Fibroblast of the conjunctiva (primary cell): ENCODE measurements around the gene OCA2.

ENCODE experiments used
- DNase-seq: peaks from one replicate; pipeline ENCODE4 v3.0.0-alpha.2; 2010; ENCODE audit warnings: low read depth

The OCA2 gene

GRCh38 chr15:27847775-27848710 is 251.1 kb downstream of the OCA2 start:
- no peak for DNase-seq

DNA sequence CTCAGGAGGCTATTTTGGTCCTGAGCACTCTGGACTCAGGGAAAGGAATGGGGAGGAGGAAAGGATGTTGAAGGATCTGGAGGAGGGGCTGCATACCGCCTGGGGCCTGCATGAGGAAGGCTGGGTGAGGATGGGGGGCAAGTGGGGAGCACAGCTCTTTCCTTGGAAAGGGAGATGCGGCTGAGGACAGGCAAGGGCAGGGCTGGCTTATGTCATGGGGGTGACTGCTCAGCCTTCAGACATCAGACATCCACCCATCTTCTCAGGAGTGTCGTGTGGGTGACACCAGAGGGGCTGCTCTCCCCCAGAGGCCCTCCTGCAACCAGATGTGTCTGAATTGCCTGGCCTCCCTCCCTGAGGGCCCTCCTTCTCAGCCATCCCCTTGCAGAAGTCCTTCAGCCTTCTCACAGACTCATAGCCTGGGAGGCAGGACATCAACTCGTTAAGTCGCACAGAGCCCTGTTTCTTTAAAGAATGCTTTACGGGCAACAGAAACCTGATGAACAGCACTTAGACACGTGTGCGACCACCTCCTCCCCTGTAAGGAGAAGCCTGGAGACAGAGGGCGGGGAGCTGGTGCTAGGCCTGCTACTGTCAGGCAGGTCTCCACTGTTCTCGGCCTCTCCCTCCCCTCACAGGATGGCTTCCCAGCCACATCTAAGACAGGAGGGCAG is 252.3 kb downstream of the OCA2 start:
- no peak for DNase-seq

DNA sequence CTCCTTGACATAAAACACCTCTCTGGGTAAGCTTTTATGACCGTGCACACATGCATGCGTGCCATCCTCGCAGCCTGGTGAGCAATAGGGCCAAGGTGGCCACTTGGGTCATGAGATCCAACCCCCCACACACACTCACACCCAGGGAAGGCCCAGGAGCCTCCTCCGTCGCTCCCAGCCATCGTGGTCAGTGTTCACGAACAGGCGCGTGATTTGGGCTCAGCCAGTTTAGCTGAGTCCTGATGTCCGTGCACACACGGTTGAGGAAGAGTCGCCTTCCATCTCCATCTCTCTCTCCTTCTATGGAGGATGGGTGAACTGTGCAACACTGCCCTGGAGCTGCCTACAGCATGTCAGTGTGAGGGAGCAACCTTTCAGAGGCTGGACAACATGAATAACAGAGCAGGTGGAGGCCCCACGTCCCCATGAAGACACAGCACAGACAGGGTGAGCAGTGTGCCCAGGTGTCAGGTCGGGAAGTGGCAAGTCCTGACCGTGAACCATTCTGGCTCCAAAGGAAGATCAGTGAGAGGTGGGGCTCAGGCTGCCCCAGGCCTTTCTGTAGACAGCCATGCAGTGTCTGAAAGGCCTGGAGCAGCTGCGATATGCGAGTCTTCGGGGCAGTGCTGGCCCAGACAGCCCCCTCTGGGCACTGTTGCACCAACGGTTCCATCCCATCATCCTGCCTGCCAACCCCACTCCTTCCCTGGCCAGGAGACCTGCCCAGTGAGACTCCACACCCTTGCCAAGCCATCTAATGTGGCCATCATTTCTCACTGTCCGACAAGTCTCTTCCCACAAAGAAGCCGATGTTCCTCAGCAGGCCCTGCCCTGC is 253.4 kb downstream of the OCA2 start:
- DNase-seq, result no peak

DNA sequence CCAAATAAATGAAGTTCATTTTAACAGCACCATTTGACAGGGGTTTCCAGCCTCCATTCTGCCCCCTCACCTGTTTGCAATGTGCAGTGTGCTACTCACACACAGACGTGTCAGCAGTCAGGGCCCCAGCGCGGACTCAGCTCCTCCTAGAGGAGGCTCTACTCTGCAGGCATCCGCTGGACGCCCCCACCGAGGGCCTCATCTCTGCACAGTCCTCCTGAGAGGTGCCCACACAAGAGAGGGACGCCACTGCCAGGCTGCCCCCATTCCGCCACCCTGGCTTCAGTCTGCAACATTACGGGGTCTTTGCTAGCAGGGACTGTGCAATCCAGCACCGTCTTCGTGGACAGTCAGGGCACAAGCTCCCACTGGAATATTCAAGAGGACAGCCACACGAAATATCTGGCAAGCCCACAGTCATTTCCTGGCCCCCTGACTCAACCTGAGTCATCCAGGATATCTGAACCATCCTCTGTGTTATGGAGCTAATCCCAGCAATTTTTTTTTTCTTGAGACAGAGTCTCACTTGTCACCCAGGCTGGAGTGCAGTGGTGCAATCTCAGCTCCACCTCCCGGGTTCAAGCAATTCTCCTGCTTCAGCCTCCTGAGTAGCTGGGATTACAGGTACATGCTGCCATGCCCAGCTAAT is 255.0 kb downstream of the OCA2 start:
- DNase-seq, result no peak

GRCh38 chr15:27843146-27843545 is 256.0 kb downstream of the OCA2 start:
- no peak for DNase-seq

GRCh38 chr15:27842526-27842925 is 256.6 kb downstream of the OCA2 start:
- no peak for DNase-seq

GRCh38 chr15:27835233-27835939 is 263.7 kb downstream of the OCA2 start:
- no peak for DNase-seq

GRCh38 chr15:27834684-27835083 is 264.4 kb downstream of the OCA2 start:
- no peak for DNase-seq

DNA sequence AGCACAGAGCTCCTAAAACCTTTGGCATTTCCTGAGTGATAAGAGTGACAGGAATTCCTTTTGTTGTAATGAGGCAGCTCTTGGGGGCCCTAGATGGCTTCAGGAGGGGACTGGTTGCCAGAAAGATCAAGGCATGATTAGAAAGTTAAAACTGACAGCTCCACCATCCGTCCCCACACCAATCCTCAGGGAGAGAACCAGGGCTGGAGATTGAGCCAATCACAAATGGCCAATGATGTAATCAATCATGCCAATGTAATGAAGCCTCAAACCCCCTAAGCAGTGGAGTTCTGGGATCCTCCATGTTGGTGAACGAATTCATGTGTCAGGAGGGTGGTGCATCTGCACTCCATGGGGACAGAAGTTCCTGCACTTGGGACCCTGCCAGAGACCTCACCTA is 265.1 kb downstream of the OCA2 start:
- DNase-seq, result no peak

GRCh38 chr15:27833178-27833577 is 265.9 kb downstream of the OCA2 start:
- DNase-seq, result no peak

GRCh38 chr15:27832237-27832596 is 266.9 kb downstream of the OCA2 start:
- DNase-seq, result no peak

DNA sequence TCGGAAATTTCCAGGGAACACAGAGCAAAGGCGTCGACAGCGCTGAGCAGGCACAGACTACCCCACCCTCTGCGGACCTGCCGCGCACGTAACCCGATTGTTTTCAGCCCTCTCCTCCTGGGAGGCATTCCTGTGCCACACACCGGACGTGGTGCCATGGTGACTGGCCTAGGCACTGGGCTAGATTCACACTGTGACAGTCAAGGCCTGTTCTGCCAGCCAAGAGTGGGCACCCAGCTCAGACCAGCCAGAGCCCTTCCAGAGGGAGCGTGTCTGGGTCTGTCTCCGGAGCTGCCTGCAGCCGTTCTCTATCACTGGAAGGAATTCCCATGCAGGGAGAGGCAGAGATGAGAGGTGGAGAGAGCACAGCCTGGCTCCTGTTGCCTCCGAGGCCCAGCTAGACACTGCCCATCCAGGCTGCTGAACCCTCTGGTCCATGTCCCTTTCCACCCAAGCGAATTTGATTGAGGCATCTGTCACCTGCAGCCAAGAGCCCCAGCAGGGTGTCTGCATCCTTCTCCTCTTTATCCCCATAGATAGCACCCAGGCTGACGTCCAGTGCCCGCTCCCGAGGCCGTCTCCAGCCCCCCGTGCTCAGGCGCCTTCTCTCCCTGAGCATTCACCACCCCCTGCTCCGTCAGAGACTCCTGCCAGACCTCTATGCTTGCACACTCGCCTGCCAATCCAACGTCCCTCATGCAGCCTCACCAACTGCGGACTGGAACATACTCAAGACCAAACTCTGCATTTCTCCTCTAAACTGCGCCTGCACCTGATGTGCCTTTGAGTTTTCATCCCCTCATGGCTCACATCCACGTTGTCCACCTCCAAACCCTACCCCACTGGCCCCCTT is 267.5 kb downstream of the OCA2 start:
- DNase-seq, result no peak

DNA sequence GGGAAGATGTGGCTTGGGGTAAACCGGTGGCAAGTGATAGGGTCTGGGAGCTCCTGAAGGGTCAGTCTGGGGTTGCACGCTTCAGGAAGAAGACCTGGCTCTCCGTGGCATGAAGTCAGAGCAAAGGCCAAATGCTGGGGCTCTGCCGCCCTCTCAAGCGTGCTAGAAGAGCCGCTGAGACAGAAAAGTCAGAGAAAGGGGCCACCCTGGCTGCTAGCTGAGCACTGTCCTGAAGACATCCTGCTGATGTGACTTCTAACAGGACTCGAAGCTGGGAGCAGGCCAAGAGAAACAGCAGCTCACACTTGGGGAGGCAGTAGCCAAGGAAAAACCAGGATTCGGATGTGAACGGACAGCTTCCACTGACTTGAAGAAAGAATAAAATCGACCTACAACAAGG is 270.4 kb downstream of the OCA2 start:
- DNase-seq, result no peak

GRCh38 chr15:27826902-27827714 is 272.0 kb downstream of the OCA2 start:
- no peak for DNase-seq

GRCh38 chr15:27826411-27826810 is 272.7 kb downstream of the OCA2 start:
- no peak for DNase-seq

- DNase-seq, result no peak
These were observed 274.2 kb downstream of the OCA2 start for GRCh38 chr15:27824841-27825422.

DNA sequence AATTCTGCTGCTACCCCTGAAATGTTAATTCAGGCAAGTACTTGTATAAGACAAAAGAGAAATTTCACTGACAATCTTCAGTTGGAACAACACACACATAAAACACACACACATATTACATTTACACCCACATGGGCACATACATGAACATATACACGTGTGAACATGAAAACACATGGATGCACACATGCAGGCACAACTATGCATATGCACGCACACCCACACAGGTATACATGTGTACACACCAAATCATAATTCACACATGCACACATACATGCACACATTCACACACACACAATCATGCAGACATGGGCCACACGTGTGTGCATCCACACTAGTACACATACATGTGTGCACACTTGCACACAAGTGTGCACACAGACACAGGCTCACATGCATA is 277.8 kb downstream of the OCA2 start:
- DNase-seq, result no peak

DNA sequence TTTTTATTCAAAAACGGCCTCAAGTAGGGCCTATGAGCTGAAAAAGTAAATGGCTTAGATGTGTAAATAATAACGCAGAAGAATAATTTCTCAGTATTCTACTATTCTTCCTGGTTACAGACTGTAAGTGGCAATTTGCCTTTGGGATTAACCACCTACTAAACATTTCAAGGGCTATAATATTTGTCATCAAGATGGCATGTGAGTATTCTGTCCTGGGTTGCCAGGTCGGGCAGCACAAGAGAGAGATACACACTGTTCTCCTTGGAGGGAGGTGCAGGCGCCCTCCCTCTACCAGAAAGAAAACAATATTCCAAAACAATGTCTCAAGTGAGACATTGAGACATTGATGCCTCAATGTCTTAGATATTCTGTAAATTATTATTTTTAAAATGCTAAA is 278.4 kb downstream of the OCA2 start:
- no peak for DNase-seq

DNA sequence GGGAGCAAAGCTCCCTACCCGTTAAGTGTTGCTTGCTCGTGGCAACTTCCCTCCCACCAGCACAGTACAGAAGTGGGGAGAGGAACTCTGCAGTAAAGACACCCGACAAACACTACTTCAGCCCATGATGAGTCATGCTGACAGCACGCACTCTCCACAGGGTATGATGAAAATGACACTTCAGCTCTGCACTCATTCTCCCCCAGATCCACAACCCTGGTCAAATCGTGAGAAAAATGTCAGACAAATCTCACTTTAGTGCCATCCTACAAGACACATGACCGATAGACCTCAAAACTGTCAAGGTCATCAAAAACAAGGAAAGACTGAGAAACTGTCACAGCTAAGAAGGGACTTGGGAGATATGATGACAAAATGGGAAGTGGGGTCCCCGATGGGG is 278.9 kb downstream of the OCA2 start:
- DNase-seq, result no peak
